Adipose tissue (tissue), 3 donors: ENCODE results near the gene LRRTM2. TPM values are rescaled to one million over a fixed set of nuclear protein-coding genes. Genes with fewer than 3 reads are reported as not detected.
"Not testable (repeated sequence)": the region's sequence is repeated elsewhere in the genome, so short reads cannot be mapped to it uniquely, and the experiment has no call there.

ENCODE experiments used
- H3K27ac ChIP-seq: one replicate; pipeline ENCODE4 v1.5.1; 2013; ENCODE audit warnings: low read depth, low read length
- WGBS, 3 donors: extraction: QIAGEN DNeasy Blood & Tissue Kit; methylation state at CpG; one replicate each; pipeline ENCODE4 v1.1.7; 2013; 5-methylcytosine and 5-hydroxymethylcytosine counted together
- polyA plus RNA-seq, 3 donors: library from polyadenylated mRNA; stranded (reverse); fragments of 200-250 nt; gene quantifications; one replicate each; pipeline ENCODE4 v1.2.3, GENCODE V29; 2013
- donor health status: healthy with polysubstance abuse.
- donor health status: Bipolar disorder and iron deficiency.
- donor health status: healthy.

Gene LRRTM2
- polyA plus RNA-seq, 3 donors: 0.10 to 0.16 (median 0.11) TPM

DNA sequence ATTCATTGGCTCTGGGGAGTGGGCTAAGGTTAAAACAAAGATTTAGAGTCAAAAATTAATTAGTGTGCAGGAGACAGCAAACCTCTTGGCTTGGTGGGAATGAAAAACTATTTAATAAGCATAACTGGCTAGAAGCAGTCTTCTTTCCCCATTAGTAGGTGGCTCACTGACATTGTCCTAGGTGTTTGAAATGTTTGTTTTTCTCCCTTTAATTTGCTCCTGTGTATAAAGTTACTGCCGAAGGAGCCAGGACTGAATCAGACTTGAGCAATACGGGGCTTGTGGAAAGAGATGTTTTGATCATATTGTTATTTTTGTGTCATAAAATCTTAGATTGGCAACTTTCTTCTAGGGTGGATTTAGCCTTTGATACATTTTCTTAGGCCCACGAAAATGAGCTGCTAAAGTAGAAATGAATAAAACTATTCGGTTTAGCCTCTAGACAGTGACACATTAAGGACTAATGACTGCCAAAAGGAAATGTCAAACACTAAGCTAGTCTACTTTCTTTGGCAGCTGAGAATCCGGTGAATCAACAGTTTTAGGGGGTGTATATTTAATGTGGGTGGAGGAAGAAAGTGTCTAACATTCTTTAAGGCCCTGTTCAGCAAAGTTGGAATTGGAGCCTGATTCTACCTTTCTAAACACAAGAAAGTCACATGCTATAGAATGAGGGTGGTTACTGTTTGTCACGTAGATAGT is 30.2 kb downstream of the LRRTM2 start:
- 37 to 47% (median 37%) methylated on average over 6 of the region's 6 CpGs for WGBS, 3 donors
- H3K27ac ChIP-seq: no peak overlapping the region

DNA sequence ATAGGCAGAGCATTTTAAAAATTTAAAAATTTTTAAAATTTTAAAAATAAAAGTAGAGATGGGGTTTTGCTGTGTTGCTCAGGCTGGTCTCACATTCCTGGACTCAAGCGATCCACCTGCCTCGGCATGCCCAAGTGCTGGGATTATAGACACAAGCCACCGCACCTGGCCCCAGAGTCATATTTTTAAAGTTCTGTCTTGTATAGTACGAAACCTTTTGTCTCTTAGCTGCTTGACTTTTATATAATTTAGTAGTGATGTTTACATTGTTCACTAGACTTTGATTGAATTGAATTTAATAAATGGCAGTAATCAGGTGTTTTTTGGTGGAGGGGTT is 31.0 kb downstream of the LRRTM2 start:
- 96% methylated on average over 4 of the region's 4 CpGs for WGBS, 3 donors
- H3K27ac ChIP-seq: no peak overlapping the region

DNA sequence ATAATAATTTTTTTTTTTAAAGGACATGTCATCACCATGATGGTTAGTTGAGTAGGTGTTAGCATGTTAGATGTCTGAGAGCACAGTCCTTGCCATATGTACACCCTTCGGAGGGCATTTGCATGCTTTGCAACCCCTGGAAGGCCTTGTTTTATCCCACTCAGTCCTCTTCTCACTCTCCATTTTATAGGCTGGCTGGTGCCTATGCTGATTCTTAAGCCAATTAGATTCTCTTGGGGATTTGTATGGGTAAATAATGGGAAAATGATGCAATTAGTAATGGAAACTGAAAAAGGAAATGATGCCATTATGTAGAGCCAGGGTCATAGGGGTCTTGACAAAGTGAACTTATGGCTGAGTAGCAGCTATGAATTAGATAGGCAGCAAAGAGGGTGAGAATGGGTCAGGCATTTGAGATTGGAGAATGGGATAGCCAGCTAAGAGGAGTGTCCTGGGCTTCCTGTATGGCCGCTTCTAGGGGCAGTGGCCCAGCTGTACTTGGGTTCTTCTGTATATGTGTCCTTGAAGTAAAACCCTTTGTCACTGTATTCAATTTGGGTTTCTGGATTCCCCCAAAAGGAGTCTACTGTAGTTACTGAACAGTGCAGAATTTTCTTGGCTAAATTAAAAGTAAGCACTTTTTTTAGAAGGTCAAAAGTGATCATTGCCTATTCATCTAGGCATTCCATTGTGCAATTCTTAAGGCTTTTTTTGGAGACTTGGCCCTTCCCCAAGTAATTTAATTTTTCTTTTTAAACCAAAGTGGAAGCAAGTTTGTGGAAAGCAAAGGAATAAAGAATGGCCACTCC is 31.6 kb downstream of the LRRTM2 start:
- H3K27ac ChIP-seq: no peak overlapping the region
- 87 to 89% (median 87%) methylated on average over 2 of the region's 2 CpGs for WGBS, 3 donors

DNA sequence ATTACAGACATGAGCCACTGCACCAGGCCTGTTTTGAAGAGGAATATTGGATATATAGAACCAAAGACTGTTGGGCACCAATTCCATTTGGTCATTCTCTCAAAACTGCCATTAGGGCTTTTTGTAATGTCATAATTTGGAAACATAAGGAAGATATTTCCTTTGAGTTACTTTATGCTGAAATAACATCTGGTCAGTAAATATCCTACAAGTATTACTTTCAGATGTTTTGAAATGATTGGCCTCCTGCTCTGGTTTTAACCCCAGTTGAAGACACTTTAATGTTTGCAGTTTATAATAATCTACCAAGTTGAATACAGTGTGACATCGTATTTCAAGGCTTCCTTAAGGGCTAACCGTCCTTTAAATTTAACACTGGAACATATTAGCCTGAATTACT is 33.6 kb downstream of the LRRTM2 start:
- WGBS, 3 donors: 83 to 90% (median 85%) methylated on average over 2 of the region's 2 CpGs
- no peak overlapping the region for H3K27ac ChIP-seq

DNA sequence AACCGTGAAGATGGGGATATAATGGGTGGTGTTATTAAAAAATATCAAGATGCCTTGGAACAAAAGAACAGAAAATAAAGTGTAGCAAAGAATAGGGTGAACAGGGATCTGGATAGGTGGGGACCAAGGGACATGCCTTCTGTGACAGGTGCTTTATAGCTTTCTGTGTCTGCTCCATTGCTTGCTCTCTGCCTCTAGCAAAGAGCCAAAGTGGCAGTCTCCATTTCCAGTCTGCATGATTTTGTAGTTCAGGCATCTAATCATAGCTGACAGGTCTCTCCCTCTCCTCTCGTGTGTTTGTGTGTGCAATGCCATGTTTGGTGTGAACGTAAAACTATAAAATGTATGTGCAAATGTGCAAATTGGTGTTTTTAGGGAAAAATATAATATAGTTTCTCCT is 35.0 kb downstream of the LRRTM2 start:
- H3K27ac ChIP-seq: no peak overlapping the region
- WGBS, 3 donors: 68 to 88% (median 81%) methylated on average over 3 of the region's 3 CpGs

DNA sequence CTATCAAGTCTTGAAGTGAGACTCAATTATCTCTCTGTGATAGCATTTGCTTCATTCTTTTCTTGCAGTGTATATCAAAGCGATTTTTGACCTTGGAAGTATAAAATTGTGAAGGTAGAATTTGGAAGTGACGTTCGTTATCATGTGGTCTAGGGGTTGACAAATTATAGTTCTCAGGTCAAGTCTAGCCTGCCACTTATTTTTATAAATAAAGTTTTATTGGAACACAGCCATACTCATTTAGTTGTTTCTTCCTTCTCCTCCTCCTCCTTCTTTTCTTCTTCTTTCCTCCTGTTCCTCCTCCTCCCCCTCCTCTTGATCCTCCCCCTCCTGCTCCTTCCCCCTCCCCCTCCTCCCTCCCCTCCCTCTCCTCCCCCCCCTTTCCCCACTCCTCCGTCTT is 38.0 kb downstream of the LRRTM2 start:
- no peak overlapping the region for H3K27ac ChIP-seq
- 94 to 96% (median 95%) methylated on average over 4 of the region's 4 CpGs for WGBS, 3 donors

DNA sequence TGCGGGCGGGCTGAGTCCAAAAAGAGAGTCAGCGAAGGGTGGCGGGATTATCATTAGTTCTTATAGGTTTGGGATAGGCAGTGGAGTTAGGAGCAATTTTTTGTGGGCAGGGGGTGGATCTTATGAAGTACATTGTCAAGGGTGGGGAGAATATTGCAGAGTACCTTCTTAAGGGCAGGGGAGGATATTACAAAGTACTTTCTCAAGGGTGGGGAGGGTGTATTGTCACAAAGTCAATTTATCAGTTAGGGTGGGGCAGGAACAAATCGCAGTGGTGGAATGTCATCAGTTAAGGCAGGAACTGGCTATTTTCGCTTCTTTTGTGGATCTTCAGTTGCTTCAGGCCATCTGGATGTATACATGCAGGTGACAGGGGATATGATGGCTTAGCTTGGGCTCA is 40.3 kb downstream of the LRRTM2 start:
- 88 to 96% (median 92%) methylated on average over 6 of the region's 6 CpGs for WGBS, 3 donors
- not testable (repeated sequence) for H3K27ac ChIP-seq

DNA sequence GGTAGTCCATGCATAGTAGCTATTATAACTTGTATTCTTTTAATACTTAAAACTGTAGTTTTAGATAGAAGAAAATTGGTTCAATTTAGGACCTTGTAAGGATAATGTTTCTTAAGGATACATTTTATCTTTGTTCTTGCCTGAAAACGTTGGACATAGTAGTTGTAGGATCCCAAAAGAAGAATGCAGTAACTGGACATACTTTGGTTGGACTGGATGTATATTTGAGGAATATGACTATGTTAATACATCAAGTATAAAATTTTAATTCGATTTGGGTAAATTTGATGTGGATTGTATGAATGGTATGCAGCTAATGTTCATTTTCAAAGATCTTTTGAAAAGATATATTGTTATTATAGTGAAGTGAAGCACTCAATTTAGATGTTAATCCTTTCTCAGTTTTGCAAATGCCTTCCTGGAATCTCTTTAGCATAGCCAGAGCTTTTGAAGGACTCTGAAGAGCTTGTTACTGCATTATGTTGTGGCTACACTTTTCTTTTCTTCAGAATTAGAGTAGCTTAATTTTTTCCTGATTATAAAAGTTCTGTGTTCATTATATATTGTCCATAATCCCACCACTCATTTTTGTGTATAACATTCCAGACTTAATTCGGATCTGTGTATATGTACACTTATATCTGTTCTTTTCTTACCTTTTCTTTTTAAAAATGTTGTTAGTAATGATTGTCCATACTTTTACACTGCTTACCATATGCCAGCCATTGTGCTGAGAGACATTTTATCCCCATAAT is 41.2 kb downstream of the LRRTM2 start:
- H3K27ac ChIP-seq: no peak overlapping the region
- WGBS, 3 donors: 43 to 53% (median 43%) methylated on average over 3 of the region's 3 CpGs

DNA sequence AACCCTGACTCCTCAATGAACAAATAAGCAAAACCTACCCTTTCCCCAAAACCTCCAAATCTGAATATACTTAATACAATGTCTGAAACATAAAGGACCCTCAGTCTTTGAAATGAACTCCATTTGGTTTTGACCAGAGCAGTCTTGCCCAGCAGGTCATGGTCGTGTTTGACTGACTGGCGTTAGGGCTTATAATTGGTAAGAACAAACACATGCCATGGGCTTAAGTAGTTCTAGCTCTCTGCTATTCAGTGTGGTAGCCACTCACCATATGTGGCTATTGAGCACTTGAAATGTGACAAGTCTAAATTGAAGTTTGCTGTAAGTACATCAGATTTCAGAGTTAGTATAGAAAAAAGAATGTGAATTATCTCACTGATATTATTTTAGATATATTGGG is 42.1 kb downstream of the LRRTM2 start:
- WGBS, 3 donors: 88 to 96% (median 94%) methylated on average over 2 of the region's 2 CpGs

DNA sequence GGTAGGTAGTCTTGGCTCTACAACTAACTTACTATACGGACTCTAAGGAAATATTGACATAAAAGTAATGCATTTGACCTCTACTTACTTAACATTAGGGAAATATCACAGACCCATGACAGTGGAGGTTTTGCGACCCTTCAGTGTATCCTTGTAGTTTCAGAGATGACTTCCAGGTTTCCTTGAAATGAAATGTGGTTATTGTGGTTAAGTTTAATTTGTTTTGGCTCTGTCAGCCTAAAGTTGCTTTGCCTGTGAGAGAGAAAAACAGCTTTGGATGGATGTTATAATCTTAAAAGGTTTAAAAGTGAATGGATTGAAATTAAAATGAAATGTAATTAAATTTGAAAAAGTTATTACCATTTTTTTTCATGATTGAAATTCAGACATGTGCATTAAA is 42.9 kb downstream of the LRRTM2 start:
- no peak overlapping the region for H3K27ac ChIP-seq
- 64 to 79% (median 71%) methylated on average over 2 of the region's 2 CpGs for WGBS, 3 donors

More for the DNA sequence above, 42.1 kb downstream of the LRRTM2 start:
- no peak overlapping the region for H3K27ac ChIP-seq

DNA sequence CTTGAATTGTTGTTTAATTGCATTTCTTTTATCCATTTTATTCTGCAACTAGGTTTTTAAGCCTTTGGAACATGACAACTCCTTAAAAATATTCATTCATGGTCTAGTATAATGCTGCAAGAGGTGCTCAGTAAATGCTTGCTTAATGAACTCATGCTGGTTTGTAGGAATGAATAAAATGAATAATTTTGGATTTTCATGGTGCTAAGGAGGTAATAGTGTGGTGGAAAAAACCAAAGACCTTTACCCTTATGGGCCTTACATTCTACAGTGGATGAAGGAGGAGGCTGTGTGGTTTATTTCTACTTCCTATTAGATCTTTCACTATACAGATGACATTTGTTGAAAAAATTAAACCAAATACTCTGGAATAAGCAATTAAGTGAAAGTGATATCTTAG is 43.4 kb downstream of the LRRTM2 start:
- H3K27ac ChIP-seq: no peak overlapping the region

DNA sequence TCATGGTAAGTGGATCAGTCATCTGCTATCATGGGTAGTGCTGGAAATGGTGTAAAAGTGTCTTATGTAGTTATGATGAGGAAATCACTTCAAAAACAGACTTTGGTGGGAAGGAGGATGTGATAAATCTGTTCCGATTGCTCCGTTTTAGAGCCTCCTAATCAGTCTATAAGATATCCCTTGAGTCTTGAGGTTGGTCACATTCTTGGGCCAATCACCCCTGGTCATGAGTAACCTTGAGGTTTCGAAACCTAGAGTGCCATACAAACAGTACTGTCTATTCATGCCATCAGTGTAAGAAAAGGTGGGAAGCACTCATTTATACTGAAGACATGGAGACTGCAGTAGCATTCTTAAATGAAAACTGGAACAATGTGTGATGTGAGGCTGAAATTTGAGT is 45.8 kb downstream of the LRRTM2 start:
- no peak overlapping the region for H3K27ac ChIP-seq
- WGBS, 3 donors: 93 to 98% (median 96%) methylated on average over 3 of the region's 3 CpGs

DNA sequence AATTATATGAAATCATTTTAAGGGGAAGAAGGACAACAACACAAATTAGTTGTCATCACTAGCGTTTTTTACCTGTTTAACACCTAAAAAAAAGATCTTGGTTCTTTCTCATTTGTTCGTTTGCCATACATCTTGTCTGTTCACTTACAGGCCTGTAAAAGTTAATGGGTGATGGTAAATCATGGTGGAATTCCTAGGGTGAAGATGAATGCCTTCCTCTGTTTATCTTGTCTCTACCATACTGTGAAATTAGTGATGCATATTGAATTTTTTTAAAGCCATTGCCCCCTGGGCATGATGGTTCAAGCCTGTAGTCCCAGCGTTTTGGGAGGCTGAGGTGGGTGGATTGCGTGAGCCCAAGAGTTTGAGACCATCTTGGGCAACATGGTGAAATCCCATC is 46.6 kb downstream of the LRRTM2 start:
- 74 to 84% (median 84%) methylated on average over 4 of the region's 4 CpGs for WGBS, 3 donors
- no peak overlapping the region for H3K27ac ChIP-seq

DNA sequence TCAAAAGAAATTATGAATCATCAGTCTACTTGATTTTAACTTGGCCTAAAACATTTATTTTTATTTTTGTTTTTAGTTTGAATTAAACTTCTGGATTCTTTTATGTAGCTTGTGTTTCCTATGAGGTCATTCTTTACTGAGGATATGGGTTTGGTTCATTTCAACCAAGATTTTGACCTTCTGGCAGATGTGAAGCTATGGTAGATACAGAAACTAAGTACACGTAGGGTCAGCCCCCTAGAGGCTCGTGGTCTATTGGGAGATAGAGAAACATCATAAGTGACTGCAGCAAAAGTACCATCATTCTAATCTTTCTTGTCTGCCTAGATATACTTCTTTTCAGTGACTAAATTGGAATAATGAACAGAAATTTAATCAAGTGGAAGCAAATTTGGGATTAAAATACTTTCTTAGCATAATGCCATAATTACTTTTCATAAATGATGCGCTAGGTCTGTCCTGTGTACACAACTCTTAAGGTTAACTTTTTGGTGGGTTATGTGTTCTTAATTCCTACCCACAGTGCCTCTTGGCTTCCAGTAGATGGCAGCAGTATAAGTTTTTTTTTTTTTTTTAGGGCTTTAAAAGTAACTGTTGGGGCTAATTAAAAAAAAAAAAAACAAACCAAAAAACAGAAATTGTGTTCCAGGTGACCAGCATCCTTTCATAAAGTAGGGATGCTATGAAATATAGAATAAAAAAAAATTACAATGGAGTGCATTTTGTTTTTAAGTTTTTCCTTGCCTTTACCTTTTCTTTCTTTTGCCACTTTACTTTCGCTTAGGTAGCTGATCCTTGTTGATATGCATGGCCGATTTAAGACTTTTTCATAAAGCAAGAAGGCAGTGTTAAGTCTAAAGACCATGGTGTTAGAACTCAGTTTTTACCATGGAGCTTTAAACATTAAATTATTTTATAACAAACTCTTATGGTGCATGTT is 49.9 kb downstream of the LRRTM2 start:
- H3K27ac ChIP-seq: no peak overlapping the region
- WGBS, 3 donors: 48 to 53% (median 52%) methylated on average over 5 of the region's 5 CpGs

DNA sequence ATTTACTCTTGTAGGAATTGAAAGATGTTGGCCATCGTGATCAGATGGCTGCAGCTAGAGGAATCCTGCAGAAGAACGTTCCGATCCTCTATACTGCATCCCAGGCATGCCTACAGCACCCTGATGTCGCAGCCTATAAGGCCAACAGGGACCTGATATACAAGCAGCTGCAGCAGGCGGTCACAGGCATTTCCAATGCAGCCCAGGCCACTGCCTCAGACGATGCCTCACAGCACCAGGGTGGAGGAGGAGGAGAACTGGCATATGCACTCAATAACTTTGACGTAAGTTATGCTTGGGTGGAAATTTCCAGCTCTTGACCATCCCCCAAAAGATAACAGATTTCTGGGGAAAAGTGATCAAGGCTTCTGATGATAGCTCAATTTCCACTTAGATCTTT is 50.6 kb downstream of the LRRTM2 start:
- WGBS, 3 donors: 69 to 73% (median 72%) methylated on average over 7 of the region's 7 CpGs
- no peak overlapping the region for H3K27ac ChIP-seq

DNA sequence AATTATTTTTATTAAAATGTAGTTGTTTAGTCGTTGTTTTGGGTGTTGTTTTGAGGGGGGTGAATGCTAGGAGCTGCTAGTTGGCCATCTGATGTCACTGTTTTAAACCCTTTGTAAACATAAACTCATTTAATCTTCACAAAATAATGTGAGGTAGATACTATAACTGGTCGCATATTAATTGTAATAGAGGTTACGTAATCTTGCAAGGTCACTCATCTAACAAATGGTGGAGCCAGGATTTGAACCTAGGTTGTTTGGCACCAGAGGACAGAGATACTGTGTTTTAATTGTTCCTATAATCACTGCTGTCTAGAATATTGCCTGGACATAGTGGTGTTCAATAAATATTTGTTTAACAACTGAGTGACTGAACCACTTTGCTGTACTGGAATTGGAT is 54.4 kb downstream of the LRRTM2 start:
- WGBS, 3 donors: 72 to 95% (median 92%) methylated on average over 3 of the region's 3 CpGs
- H3K27ac ChIP-seq: no peak overlapping the region

DNA sequence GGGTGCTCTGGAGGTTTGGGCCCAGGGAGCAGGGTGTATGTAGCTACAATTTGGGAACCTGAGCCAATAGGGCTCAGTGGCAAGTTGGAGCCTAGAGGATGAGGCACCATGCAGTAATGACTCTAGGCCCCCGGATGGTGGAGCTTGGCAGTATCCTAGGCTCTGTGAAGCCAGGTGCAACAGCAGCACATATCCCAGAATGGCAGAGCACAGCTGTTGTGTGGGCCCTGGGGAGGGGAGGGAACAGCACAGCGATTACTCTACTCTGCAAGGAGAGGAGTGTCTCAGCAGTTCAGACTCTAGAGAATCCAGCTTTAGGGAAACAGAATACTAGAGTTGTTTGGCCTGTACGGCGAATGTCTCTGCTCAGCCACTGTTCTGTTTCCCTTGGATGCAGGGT is 56.1 kb downstream of the LRRTM2 start:
- 74 to 94% (median 85%) methylated on average over 4 of the region's 4 CpGs for WGBS, 3 donors
- no peak overlapping the region for H3K27ac ChIP-seq
